Spinal cord (tissue), 10 donors: ENCODE data around the gene ATG16L1. TPM values are rescaled to one million over a fixed set of nuclear protein-coding genes. Genes with fewer than 3 reads are reported as not detected.

Source experiments
- DNase-seq, 6 donors: peaks; one replicate each; pipeline versions ENCODE4 v3.0.0 to v3.0.0-alpha.2; 2013 to 2015; ENCODE audit warnings: low spot score in 6 of 6, low read depth in 4 of 6
- H3K27ac ChIP-seq: one replicate; pipeline ENCODE4 v1.5.1; 2013; ENCODE audit warnings: low read depth, low read length, control low read depth
- H3K27me3 ChIP-seq: one replicate; pipeline ENCODE4 v1.6.1; 2013; ENCODE audit warnings: low read length; ENCODE audit not compliant: control insufficient read depth, insufficient read depth
- H3K36me3 ChIP-seq: one replicate; pipeline ENCODE4 v1.6.1; 2013; ENCODE audit warnings: low read length; ENCODE audit not compliant: control insufficient read depth, insufficient read depth
- H3K4me1 ChIP-seq: one replicate; pipeline ENCODE4 v1.6.1; 2013; ENCODE audit warnings: low read length; ENCODE audit not compliant: control insufficient read depth, insufficient read depth
- H3K4me3 ChIP-seq: one replicate; pipeline ENCODE4 v1.5.1; 2013; ENCODE audit warnings: low read depth, low read length, control low read depth
- H3K9me3 ChIP-seq: one replicate; pipeline ENCODE4 v1.6.1; 2013; ENCODE audit warnings: low read length; ENCODE audit not compliant: control insufficient read depth, insufficient read depth
- WGBS: methylation state at CpG from one replicate; pipeline ENCODE4 v1.1.5; 2013; ENCODE audit warnings: missing lambda C conversion rate; ENCODE audit not compliant: insufficient coverage; 5-methylcytosine and 5-hydroxymethylcytosine counted together
- polyA plus RNA-seq, 2 donors: library from polyadenylated mRNA; unstranded; fragments of 120-200 nt; gene quantifications; one replicate each; pipeline ENCODE4 v1.2.1, GENCODE V29; 2013; ENCODE audit not compliant: insufficient read length in 2 of 2
- total RNA-seq, 2 donors: library from RNA; depleted of rRNA in 1 of 2; stranded (reverse); fragments of 120-200 nt in 1 of 2; fragments of >200 nt in 1 of 2; gene quantifications; one replicate each; pipeline versions ENCODE4 v1.2.3 to v1.2.4, GENCODE V29; 2013 to 2014
- donor health status: healthy.

Gene ATG16L1
- total and polyA plus RNA-seq, 4 donors, result 25.8 to 39.5 (median 30.9) TPM

- H3K4me3 ChIP-seq, result no peak overlapping the region
- no peaks in the 10 kb centered on the region for H3K9me3 ChIP-seq
- DNase-seq, result no peak
- H3K27ac ChIP-seq, result no peak overlapping the region
- no peaks in the 10 kb centered on the region for H3K27me3 ChIP-seq
- peaks cover 38% of the 10 kb centered on the region for H3K36me3 ChIP-seq
- no peaks in the 10 kb centered on the region for H3K4me1 ChIP-seq
- 86% methylated on average over 3 of the region's 4 CpGs for WGBS
Measured at GRCh38 chr2:233280114-233280693, 28.7 kb downstream of the ATG16L1 start.

DNA sequence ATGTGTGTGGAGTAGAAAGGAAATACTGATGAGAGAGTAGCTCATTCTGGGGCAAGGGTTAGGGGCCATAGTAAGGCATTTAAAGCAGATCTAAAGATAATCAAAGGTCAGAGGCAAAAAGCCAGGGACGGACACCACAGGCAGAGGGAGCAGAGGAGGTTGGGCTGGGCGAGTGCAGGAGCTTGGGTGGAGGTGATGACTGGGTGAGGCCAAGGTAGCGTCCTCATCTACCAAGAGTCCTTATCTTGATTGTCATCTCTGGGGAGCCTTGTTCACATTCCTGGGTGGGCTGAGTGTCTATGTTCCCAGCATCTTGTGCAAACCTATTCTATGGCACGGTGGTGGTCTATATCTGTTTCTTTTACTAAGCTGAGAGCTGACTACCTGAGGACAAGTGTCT, 30.1 kb downstream of the ATG16L1 start:
- H3K36me3 ChIP-seq, result peaks cover 39% of the 10 kb centered on the region
- 98% methylated on average over 4 of the region's 4 CpGs for WGBS

DNA sequence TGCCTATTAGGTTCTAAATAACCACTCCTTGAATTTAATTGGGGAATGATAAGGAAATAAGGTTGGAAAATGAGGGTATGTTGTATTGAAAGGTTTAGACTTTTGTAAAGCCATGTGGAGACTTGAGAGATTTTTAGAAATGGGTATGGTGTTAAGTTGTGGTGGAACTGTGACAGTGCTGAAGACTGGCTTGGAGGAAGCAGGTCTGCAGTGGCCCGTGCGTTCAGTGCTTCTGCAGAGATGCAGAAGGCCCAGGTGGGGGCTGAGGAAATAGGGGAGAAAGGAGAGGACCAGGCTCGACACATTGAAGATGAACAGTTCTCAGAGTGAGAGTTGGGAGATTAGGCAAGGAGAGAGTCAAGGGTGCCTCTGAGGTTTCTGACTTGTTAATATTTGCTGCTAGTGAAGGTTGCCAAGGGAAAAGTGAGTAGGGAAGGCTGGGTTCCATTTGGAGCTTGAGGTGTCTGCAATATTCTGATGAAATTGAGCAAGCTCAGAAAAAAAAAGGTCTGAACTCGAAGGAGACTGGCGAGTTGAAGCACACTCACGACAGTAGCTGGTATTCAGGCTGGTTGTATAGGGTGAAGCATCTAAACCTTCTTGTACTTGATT, 30.6 kb downstream of the ATG16L1 start:
- Histone ChIP-seq H3K36me3 (peaks cover 38% of the 10 kb centered on the region), H3K4me1 (no peaks in the 10 kb centered on the region), H3K9me3 (no peaks in the 10 kb centered on the region), H3K27ac (no peak overlapping the region), H3K27me3 (no peaks in the 10 kb centered on the region), H3K4me3 (no peak overlapping the region)
- no peak for DNase-seq
- 92% methylated on average over 6 of the region's 6 CpGs for WGBS

More for the DNA sequence above, 30.1 kb downstream of the ATG16L1 start:
- DNase-seq, result no peak
- H3K27ac ChIP-seq, result no peak overlapping the region
- H3K4me1 ChIP-seq, result no peaks in the 10 kb centered on the region
- no peak overlapping the region for H3K4me3 ChIP-seq
- H3K9me3 ChIP-seq, result no peaks in the 10 kb centered on the region
- H3K27me3 ChIP-seq, result no peaks in the 10 kb centered on the region

- peaks cover 41% of the 10 kb centered on the region for H3K36me3 ChIP-seq
- H3K27ac ChIP-seq, result no peak overlapping the region
- no peaks in the 10 kb centered on the region for H3K27me3 ChIP-seq
- H3K4me3 ChIP-seq, result no peak overlapping the region
- DNase-seq, result no peak
- WGBS, result 97% methylated on average over 3 of the region's 5 CpGs
- no peaks in the 10 kb centered on the region for H3K9me3 ChIP-seq
- peaks cover 6% of the 10 kb centered on the region for H3K4me1 ChIP-seq
Measured at GRCh38 chr2:233285921-233286320, 34.4 kb downstream of the ATG16L1 start.

- peaks cover 52% of the 10 kb centered on the region for H3K36me3 ChIP-seq
- 93% methylated on average over 3 of the region's 6 CpGs for WGBS
- DNase-seq, result no peak
- H3K4me1 ChIP-seq, result peaks cover 6% of the 10 kb centered on the region
- H3K27me3 ChIP-seq, result no peaks in the 10 kb centered on the region
- H3K9me3 ChIP-seq, result no peaks in the 10 kb centered on the region
- no peak overlapping the region for H3K27ac ChIP-seq
- H3K4me3 ChIP-seq, result no peak overlapping the region
Measured at GRCh38 chr2:233287871-233288270, 36.4 kb downstream of the ATG16L1 start.

GRCh38 chr2:233288663-233289062, 37.2 kb downstream of the ATG16L1 start:
- no peaks in the 10 kb centered on the region for H3K9me3 ChIP-seq
- H3K4me1 ChIP-seq, result peaks cover 6% of the 10 kb centered on the region
- peaks cover 55% of the 10 kb centered on the region for H3K36me3 ChIP-seq
- H3K27me3 ChIP-seq, result no peaks in the 10 kb centered on the region
- H3K27ac ChIP-seq, result no peak overlapping the region
- 74% methylated on average over 3 of the region's 5 CpGs for WGBS
- no peak overlapping the region for H3K4me3 ChIP-seq
- DNase-seq, result no peak

DNA sequence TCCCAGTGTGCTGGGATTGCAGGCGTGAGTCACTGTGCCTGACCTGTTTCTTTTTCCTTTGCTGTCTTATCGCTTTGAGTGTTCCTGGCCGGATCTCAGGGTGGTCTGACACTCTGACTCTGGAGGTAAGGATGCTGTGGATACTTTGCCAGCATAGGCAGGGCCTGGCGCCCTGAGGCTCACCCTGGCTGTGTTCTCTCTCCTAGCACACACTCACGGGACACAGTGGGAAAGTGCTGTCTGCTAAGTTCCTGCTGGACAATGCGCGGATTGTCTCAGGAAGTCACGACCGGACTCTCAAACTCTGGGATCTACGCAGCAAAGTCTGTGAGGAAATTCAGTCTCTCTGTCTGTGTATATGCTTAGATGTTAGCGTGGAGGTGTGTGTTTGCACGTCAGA, 38.2 kb downstream of the ATG16L1 start:
- H3K27me3 ChIP-seq, result no peaks in the 10 kb centered on the region
- no peak overlapping the region for H3K27ac ChIP-seq
- H3K36me3 ChIP-seq, result peaks cover 59% of the 10 kb centered on the region
- 90% methylated on average over 12 of the region's 12 CpGs for WGBS
- H3K4me3 ChIP-seq, result no peak overlapping the region
- DNase-seq, result no peak
- H3K9me3 ChIP-seq, result no peaks in the 10 kb centered on the region
- peaks cover 6% of the 10 kb centered on the region for H3K4me1 ChIP-seq

DNA sequence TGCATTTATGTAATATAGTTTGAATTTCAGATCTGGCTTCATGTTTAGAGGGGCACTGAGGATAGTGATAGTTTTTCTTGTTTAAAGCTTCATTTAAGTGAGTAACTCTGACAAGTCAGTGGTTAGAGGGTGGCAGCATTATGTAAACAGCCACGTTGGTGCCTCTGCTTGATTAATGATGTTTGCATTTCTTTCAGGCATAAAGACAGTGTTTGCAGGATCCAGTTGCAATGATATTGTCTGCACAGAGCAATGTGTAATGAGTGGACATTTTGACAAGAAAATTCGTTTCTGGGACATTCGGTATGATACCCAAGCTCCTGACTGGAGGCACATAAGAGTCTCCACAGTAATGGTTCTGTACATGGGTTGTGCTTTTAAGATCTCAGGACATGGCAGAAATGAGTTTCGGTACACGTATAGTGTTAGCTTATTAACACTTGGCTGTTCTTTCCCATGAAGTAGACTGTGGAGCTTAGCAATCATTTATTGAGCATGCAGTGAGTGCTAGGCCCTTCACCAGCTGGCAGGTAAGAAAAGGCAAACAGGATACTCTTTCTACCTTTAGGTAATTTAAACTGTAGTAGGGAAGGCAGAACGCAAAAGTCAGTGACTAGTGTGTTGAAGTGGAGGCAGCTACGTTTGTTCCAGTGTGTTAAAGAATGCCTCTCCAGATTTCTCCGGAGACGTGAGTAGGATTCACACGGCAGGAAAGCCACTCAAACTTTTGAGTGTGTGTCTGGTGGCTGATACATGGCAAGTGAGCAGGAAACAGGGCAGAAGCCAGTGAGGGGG, 38.8 kb downstream of the ATG16L1 start:
- Histone ChIP-seq H3K27me3 (no peaks in the 10 kb centered on the region), H3K36me3 (peaks cover 63% of the 10 kb centered on the region), H3K9me3 (no peaks in the 10 kb centered on the region), H3K4me1 (peaks cover 6% of the 10 kb centered on the region), H3K27ac (no peak overlapping the region), H3K4me3 (no peak overlapping the region)
- no peak for DNase-seq
- WGBS, result 91% methylated on average over 10 of the region's 10 CpGs

GRCh38 chr2:233295891-233296290, 44.4 kb downstream of the ATG16L1 start:
- H3K9me3 ChIP-seq, result no peaks in the 10 kb centered on the region
- H3K4me3 ChIP-seq, result no peak overlapping the region
- peaks cover 51% of the 10 kb centered on the region for H3K36me3 ChIP-seq
- WGBS, result 92% methylated on average over 4 of the region's 5 CpGs
- H3K27me3 ChIP-seq, result no peaks in the 10 kb centered on the region
- H3K4me1 ChIP-seq, result no peaks in the 10 kb centered on the region
- no peak for DNase-seq
- H3K27ac ChIP-seq, result no peak overlapping the region
